ENCODE data around the gene SAE1. TPM values are rescaled to one million over a fixed set of nuclear protein-coding genes. Genes with fewer than 3 reads are reported as not detected.

SAE1 gene
- total and polyA plus RNA-seq, 2 experiments from 2014 or later: 115 to 236 TPM

GRCh38 chr19:47226426-47227351 lies 96.1 kb downstream of the SAE1 start:
- Histone ChIP-seq H3K36me3 (ENCODE audit: insufficient read depth) (no peaks in the 10 kb centered on the region; the same call in 1 of the 2 replicates), H3K27me3 (ENCODE audit: insufficient read depth) (peaks cover 11% of the 10 kb centered on the region), H3K4me3 (peak overlapping the region; percentile 96), H2AFZ (no peak overlapping the region), H3K4me2 (peak overlapping the region; percentile 92), H3K27ac (ENCODE audit: low read depth) (peak overlapping the region; percentile 99), H3K79me2 (replicated peaks; ENCODE audit: insufficient read depth) (peaks cover 40% of the 10 kb centered on the region), H3K4me1 (ENCODE audit: insufficient read depth) (peaks cover 32% of the 10 kb centered on the region), H4K20me1 (replicated peaks; ENCODE audit: insufficient read depth) (no peaks in the 10 kb centered on the region; the same call in 1 of the 2 replicates), H3F3A (replicated peaks; ENCODE audit: low read depth) (peaks cover 22% of the 10 kb centered on the region), H3K9me2 (ENCODE audit: insufficient read depth) (no peaks in the 10 kb centered on the region)
- peak; percentile 6 for ATAC-seq
- peaks cover 20% of the 10 kb centered on the region for H3K27me3 Mint-ChIP-seq (ENCODE audit: insufficient read depth, low read depth, poor library complexity)
- H3K4me3 Mint-ChIP-seq: peak overlapping the region; percentile 47; the same call in 2 of the 3 replicates
- TF ChIP-seq POLR2AphosphoS5 (IDR thresholded peaks at IDR 0.05; ENCODE audit: low read depth): peak; percentile 18; the same call in 1 of the 2 replicates
- TF ChIP-seq JUNB (IDR thresholded peaks at IDR 0.05; ENCODE audit: unreplicated experiment): no peak
- TF ChIP-seq STAT1 (IDR thresholded peaks at IDR 0.05; ENCODE audit: unreplicated experiment): no peak
- peak; percentile 61 for DNase-seq (ENCODE audit: low spot score)
- H3K9me3 Mint-ChIP-seq: peaks cover 2% of the 10 kb centered on the region; the same call in 1 of the 3 replicates
- peak overlapping the region; percentile 95 for H3K27ac Mint-ChIP-seq
- peaks cover 27% of the 10 kb centered on the region for H3K36me3 Mint-ChIP-seq (ENCODE audit: low read depth)
- H3K4me1 Mint-ChIP-seq: peaks cover 18% of the 10 kb centered on the region

GRCh38 chr19:47227352-47228167 lies 96.9 kb downstream of the SAE1 start:
- no peak overlapping the region for H2AFZ ChIP-seq
- no peak overlapping the region; the same call in 1 of the 3 replicates for H3K4me3 Mint-ChIP-seq

More at GRCh38 chr19:47227352-47228167, 96.9 kb downstream of the SAE1 start:
- H3K4me1 ChIP-seq (ENCODE audit: insufficient read depth): peaks cover 36% of the 10 kb centered on the region
- peak overlapping the region; percentile 95 for H3K4me2 ChIP-seq
- H3F3A ChIP-seq (replicated peaks; ENCODE audit: low read depth): peaks cover 30% of the 10 kb centered on the region
- DNase-seq (ENCODE audit: low spot score): peak; percentile 100
- peaks cover 40% of the 10 kb centered on the region for H3K79me2 ChIP-seq (replicated peaks; ENCODE audit: insufficient read depth)
- no peaks in the 10 kb centered on the region for H3K9me2 ChIP-seq (ENCODE audit: insufficient read depth)
- Mint-ChIP-seq H3K27me3 (ENCODE audit: insufficient read depth, low read depth, poor library complexity) (peaks cover 22% of the 10 kb centered on the region), H3K4me1 (peaks cover 19% of the 10 kb centered on the region), H3K27ac (peak overlapping the region; percentile 95), H3K9me3 (peaks cover 2% of the 10 kb centered on the region; the same call in 1 of the 3 replicates), H3K36me3 (ENCODE audit: low read depth) (peaks cover 19% of the 10 kb centered on the region)
- H3K27ac ChIP-seq (ENCODE audit: low read depth): peak overlapping the region; percentile 99
- peak overlapping the region; percentile 96 for H3K4me3 ChIP-seq
- no peaks in the 10 kb centered on the region; the same call in 1 of the 2 replicates for H4K20me1 ChIP-seq (replicated peaks; ENCODE audit: insufficient read depth)
- H3K27me3 ChIP-seq (ENCODE audit: insufficient read depth): peaks cover 11% of the 10 kb centered on the region
- H3K36me3 ChIP-seq (ENCODE audit: insufficient read depth): no peaks in the 10 kb centered on the region; the same call in 1 of the 2 replicates
- ATAC-seq: peak; percentile 55
- 0 out of 2 replicates have a peak, but pooled peaks have one; percentile 18 for TF ChIP-seq ZNF114 (CRISPR knock-in tag; IDR thresholded peaks at IDR 0.05)
- no peak for TF ChIP-seq NANOG (IDR thresholded peaks at IDR 0.05; ENCODE audit: borderline replicate concordance)
- TF ChIP-seq ETS1 (IDR thresholded peaks at IDR 0.05): peak; percentile 61
- TF ChIP-seq CREB1 (CRISPR knock-in tag; IDR thresholded peaks at IDR 0.05; ENCODE audit: low read depth): peak; percentile 39; the same call in 1 of the 2 replicates
- TF ChIP-seq POLR2AphosphoS5 (IDR thresholded peaks at IDR 0.05; ENCODE audit: low read depth): peak; percentile 51

All from GM23338 (cell line).